Sigmoid colon (tissue), 4 donors: ENCODE results near the gene MDM2.

Experiments used
- CTCF ChIP-seq, 4 experiments: fragments of 450-650 bp in 3 of 4; fragments of 200-600 bp in 1 of 4; IDR thresholded peaks; one replicate each; pipeline ENCODE4 v1.5.1; 2016 to 2019; ENCODE audit warnings: antibody characterized with exemption in 4 of 4, mild to moderate bottlenecking in 3 of 4, moderate library complexity in 2 of 4
- EP300 ChIP-seq, 4 donors: sonication (generic); formaldehyde crosslinking; IDR thresholded peaks; one replicate each; pipeline ENCODE4 v1.6.1; 2017; ENCODE audit warnings: antibody characterized with exemption in 4 of 4

DNA sequence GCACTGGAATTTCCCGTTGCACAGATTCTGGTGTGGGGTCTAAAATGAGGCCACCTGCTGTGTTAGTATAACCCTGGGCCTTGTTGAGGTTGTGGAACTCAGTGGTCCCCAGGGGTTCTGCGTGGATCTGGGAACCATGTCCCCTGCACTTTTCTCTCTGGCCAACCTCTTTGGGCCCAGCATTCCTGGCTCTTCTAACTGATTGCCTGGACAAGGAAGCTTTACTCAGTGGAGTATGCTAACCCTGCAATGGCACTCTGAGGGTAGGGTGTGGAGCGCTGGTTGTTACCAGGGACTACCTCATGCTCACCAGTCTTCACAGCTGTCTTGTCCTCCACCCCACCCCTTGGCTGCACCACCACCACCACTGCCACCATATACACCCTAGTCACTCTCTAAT is 85.8 kb downstream of the MDM2 start:
- TF ChIP-seq CTCF (IDR thresholded peaks at IDR 0.05) (no peak), EP300 (IDR thresholded peaks at IDR 0.05) (no peak)
